ENCODE data around the gene ABHD12.

Gene ABHD12

DNA sequence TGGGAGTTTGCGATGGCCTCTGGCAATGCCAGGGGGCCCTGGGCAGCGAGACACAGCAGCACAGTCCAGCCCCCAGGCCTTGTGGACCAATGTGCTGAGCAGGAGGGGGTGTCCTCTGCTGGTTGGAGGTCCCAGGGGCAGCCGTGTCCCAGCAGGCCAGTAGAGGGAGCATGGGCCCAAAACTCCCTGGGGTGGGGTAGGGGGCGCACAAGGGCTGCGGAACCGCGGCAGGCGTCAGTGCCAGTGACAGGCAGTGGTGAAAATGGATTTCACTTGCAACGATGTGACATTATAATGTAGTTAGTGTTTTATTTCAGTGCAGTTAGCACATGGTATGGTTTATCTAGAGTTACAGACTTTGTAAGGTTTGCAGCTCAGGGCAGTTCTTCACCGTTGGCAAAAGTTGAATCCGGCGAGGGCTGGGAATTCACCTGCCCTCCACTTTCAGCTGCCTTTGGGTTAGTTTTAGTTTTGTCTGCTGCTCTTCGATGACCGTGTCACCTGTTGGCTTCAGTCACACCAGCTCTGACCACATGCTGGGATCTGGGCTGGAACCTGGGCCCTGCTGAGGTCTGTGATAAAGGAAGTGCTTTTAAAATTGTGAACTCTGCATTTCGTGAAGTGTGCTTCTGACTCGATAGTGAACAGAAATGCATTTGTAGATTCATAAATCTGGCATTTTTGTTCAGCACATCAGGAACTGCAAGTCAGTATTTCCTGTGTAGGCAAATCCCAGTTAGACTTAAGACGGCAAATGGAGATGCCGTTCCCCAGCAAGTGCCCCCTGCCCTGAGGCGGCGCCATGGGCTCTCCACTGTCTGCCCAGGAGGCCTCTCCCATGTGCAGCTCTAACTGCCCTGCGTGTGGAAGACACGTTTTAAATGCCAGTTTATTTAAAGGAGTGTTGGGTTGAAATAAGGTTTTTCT, 95.9 kb downstream of the ABHD12 start:
- Histone ChIP-seq H3K79me2 (ENCODE audit: control insufficient read depth, insufficient read depth, low read length, unreplicated experiment) (no peaks in the 10 kb centered on the region), H3K4me3 (ENCODE audit: low read depth, low read length) (no peak overlapping the region), H3K27ac (ENCODE audit: low read depth, low read length) (no peak overlapping the region), H3K27me3 (ENCODE audit: insufficient read depth, low read length) (no peaks in the 10 kb centered on the region), H3K4me1 (ENCODE audit: control insufficient read depth, insufficient read depth, low read length, unreplicated experiment) (peaks cover 17% of the 10 kb centered on the region), H3K36me3 (ENCODE audit: insufficient read depth, low read length) (peaks cover 12% of the 10 kb centered on the region; the same call in 1 of the 2 replicates), H2AFZ (ENCODE audit: low read length, unreplicated experiment) (no peak overlapping the region)

DNA sequence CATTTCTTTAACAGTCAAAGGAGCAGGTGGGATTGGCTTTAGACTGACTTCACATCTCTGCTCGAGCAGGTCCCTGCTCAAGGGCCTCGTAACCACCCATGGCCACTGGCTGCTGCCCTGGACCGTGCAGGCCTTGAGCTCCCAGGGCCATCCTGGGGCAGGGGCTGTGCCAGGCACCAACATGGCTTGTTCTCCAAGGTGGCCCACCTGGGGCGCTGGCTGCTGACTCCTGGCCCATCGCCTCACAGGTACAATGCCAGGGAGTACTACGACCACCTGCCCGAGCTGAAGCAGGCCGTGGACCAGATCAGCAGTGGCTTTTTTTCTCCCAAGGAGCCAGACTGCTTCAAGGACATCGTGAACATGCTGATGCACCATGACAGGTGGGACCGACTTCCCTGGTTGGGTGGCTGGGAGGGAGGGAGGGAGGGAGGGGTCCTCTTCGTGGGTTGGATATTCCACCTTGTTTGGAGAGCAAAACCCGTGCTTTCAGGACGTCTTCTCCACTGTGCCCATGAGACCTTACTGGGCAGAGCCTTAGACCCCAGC, 96.7 kb downstream of the ABHD12 start:
- no peaks in the 10 kb centered on the region for H3K27me3 ChIP-seq (ENCODE audit: insufficient read depth, low read length)
- H3K4me1 ChIP-seq (ENCODE audit: control insufficient read depth, insufficient read depth, low read length, unreplicated experiment) = peaks cover 11% of the 10 kb centered on the region
- H3K36me3 ChIP-seq (ENCODE audit: insufficient read depth, low read length) = peaks cover 17% of the 10 kb centered on the region; the same call in 1 of the 2 replicates
- H3K4me3 ChIP-seq (ENCODE audit: low read depth, low read length) = no peak overlapping the region
- H3K79me2 ChIP-seq (ENCODE audit: control insufficient read depth, insufficient read depth, low read length, unreplicated experiment) = no peaks in the 10 kb centered on the region
- no peak overlapping the region for H3K27ac ChIP-seq (ENCODE audit: low read depth, low read length)
- H2AFZ ChIP-seq (ENCODE audit: low read length, unreplicated experiment) = no peak overlapping the region

GRCh38 chr20:25293507-25293906, 97.1 kb downstream of the ABHD12 start:
- Histone ChIP-seq H2AFZ (ENCODE audit: low read length, unreplicated experiment) (no peak overlapping the region), H3K36me3 (ENCODE audit: insufficient read depth, low read length) (peaks cover 19% of the 10 kb centered on the region; the same call in 1 of the 2 replicates), H3K4me1 (ENCODE audit: control insufficient read depth, insufficient read depth, low read length, unreplicated experiment) (peaks cover 11% of the 10 kb centered on the region), H3K4me3 (ENCODE audit: low read depth, low read length) (no peak overlapping the region), H3K27me3 (ENCODE audit: insufficient read depth, low read length) (no peaks in the 10 kb centered on the region), H3K79me2 (ENCODE audit: control insufficient read depth, insufficient read depth, low read length, unreplicated experiment) (no peaks in the 10 kb centered on the region), H3K27ac (ENCODE audit: low read depth, low read length) (no peak overlapping the region)

GRCh38 chr20:25292176-25292891, 98.3 kb downstream of the ABHD12 start:
- Histone ChIP-seq H3K27me3 (ENCODE audit: insufficient read depth, low read length) (no peaks in the 10 kb centered on the region), H3K4me3 (ENCODE audit: low read depth, low read length) (no peak overlapping the region), H3K79me2 (ENCODE audit: control insufficient read depth, insufficient read depth, low read length, unreplicated experiment) (no peaks in the 10 kb centered on the region), H3K36me3 (ENCODE audit: insufficient read depth, low read length) (peaks cover 16% of the 10 kb centered on the region; the same call in 1 of the 2 replicates), H3K27ac (ENCODE audit: low read depth, low read length) (no peak overlapping the region), H3K4me1 (ENCODE audit: control insufficient read depth, insufficient read depth, low read length, unreplicated experiment) (peaks cover 9% of the 10 kb centered on the region), H2AFZ (ENCODE audit: low read length, unreplicated experiment) (no peak overlapping the region)

DNA sequence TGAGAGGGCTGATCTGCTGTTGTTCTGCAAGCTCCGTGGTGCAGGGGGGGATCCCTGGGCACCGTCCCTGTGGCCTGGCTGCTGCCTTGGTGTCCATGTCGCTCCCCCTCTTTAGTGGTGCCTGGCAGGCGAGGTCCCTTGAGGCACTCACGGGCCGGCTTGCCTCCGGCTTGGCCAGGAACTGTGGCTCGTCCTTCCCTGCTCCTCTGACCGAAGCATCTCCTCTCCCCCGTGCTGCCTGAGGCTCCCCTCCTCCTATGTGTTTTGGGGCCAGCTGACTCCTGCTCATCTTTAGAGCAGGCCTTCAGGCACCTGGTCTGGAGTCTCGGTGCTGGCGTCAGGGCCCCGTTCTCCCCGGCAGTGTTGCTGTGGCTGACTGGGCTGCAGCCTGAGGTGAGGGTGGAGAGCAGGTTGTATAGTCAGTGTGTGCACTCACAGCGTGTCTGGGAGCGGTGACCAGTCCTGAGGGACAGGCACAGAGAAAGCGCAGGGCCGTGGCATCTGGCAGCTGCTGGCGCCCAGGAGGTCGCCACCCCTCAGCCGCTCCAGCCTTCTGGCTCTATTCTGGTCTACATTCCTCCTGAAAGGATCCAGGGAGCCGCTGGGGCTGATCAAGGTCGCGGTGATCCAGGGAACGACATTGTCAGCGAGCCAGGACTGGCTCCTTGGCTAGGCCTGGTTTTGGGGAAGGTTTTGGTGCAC, 99.1 kb downstream of the ABHD12 start:
- H3K27ac ChIP-seq (ENCODE audit: low read depth, low read length) = no peak overlapping the region
- H2AFZ ChIP-seq (ENCODE audit: low read length, unreplicated experiment) = no peak overlapping the region
- H3K4me3 ChIP-seq (ENCODE audit: low read depth, low read length) = no peak overlapping the region
- peaks cover 20% of the 10 kb centered on the region; the same call in 1 of the 2 replicates for H3K36me3 ChIP-seq (ENCODE audit: insufficient read depth, low read length)
- peaks cover 2% of the 10 kb centered on the region for H3K4me1 ChIP-seq (ENCODE audit: control insufficient read depth, insufficient read depth, low read length, unreplicated experiment)
- no peaks in the 10 kb centered on the region for H3K79me2 ChIP-seq (ENCODE audit: control insufficient read depth, insufficient read depth, low read length, unreplicated experiment)
- no peaks in the 10 kb centered on the region for H3K27me3 ChIP-seq (ENCODE audit: insufficient read depth, low read length)

GRCh38 chr20:25290646-25291431, 99.8 kb downstream of the ABHD12 start:
- no peaks in the 10 kb centered on the region for H3K4me1 ChIP-seq (ENCODE audit: control insufficient read depth, insufficient read depth, low read length, unreplicated experiment)
- H3K27ac ChIP-seq (ENCODE audit: low read depth, low read length) = no peak overlapping the region
- no peaks in the 10 kb centered on the region for H3K27me3 ChIP-seq (ENCODE audit: insufficient read depth, low read length)
- no peak overlapping the region for H2AFZ ChIP-seq (ENCODE audit: low read length, unreplicated experiment)
- H3K36me3 ChIP-seq (ENCODE audit: insufficient read depth, low read length) = peaks cover 22% of the 10 kb centered on the region; the same call in 1 of the 2 replicates
- no peaks in the 10 kb centered on the region for H3K79me2 ChIP-seq (ENCODE audit: control insufficient read depth, insufficient read depth, low read length, unreplicated experiment)
- H3K4me3 ChIP-seq (ENCODE audit: low read depth, low read length) = no peak overlapping the region

DNA sequence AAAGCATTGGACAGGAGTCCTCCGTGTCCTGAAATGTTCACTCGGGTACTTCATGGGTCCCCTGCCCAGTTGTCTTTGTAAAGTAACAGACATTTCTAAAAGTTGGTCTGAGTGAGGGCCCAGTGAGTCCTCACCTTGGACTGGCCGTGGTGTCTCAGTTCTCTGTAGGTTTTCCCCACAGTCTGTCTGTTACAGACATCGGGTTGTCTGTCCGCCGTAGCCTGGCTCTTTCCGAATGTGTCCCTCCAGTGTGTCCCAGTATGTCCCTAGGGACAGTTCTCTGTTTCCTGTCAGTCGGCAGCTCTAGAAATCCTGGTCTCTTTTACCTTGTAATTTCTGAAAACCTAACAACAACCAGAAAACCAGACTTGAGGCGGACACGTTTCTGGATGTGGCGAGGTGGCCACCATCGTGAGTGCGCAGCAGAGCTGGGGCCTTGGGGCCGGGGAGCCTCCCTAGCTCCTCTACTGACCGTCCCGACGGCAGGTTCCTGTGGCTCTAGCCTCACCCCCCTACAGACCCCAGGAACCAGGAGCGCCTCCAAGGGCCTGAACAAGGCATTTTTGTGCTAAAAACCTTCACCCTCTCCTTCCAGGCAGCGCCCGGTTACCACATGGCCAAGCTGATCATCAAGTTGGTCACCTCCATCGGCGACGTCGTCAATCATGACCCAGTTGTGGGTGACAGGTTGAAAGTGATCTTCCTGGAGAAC, 100.6 kb downstream of the ABHD12 start:
- H3K27me3 ChIP-seq (ENCODE audit: insufficient read depth, low read length) = no peaks in the 10 kb centered on the region
- H3K4me1 ChIP-seq (ENCODE audit: control insufficient read depth, insufficient read depth, low read length, unreplicated experiment) = no peaks in the 10 kb centered on the region
- H3K4me3 ChIP-seq (ENCODE audit: low read depth, low read length) = no peak overlapping the region
- peaks cover 28% of the 10 kb centered on the region; the same call in 1 of the 2 replicates for H3K36me3 ChIP-seq (ENCODE audit: insufficient read depth, low read length)
- H3K79me2 ChIP-seq (ENCODE audit: control insufficient read depth, insufficient read depth, low read length, unreplicated experiment) = no peaks in the 10 kb centered on the region
- H2AFZ ChIP-seq (ENCODE audit: low read length, unreplicated experiment) = no peak overlapping the region
- no peak overlapping the region for H3K27ac ChIP-seq (ENCODE audit: low read depth, low read length)

DNA sequence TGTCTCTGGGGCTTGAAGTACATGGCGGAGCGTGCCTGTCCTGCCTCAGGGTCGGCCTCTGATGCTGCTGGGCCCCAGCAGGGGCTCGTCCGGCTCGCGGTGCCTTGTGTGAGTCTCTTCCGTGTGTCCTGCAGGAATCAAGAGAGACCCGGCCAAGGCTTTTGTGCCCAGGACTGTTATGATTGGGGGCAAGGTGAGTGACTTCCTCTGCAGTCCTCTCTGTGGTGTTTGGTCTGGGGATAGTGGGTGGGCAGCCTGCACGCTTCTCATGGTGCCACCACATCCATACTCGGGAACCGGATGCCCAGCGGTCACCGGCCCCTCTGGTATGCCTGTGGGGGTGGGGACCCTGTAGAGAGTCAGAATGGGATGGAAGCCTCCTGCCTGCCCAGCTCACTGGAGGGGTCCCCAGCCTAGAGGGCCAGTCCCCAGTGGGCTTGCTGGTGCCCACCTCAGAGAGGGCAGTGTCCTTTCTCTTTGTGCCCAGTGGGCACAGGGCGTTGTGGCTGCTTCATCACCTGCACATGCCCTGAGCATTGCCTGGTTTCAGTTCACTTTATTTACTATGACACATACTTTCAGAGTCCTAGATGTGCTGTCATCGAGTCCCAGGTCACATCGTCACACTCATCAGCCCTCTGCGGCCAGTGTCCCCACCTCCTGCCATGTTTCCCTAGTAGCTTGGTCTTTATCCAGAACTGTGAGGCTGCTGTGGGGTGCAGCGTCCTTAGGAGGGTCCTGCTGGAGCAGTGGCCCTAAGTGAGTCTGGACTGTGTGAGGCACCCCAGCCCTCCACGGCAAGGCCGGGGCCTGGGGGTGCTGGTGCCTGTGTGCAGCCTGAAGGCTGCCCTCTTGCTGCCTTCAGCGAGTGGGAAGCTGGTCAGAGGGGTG, 102.1 kb downstream of the ABHD12 start:
- no peaks in the 10 kb centered on the region for H3K79me2 ChIP-seq (ENCODE audit: control insufficient read depth, insufficient read depth, low read length, unreplicated experiment)
- H3K27ac ChIP-seq (ENCODE audit: low read depth, low read length) = no peak overlapping the region
- no peaks in the 10 kb centered on the region for H3K4me1 ChIP-seq (ENCODE audit: control insufficient read depth, insufficient read depth, low read length, unreplicated experiment)
- H3K27me3 ChIP-seq (ENCODE audit: insufficient read depth, low read length) = no peaks in the 10 kb centered on the region
- H3K4me3 ChIP-seq (ENCODE audit: low read depth, low read length) = no peak overlapping the region
- peaks cover 33% of the 10 kb centered on the region; the same call in 1 of the 2 replicates for H3K36me3 ChIP-seq (ENCODE audit: insufficient read depth, low read length)
- H2AFZ ChIP-seq (ENCODE audit: low read length, unreplicated experiment) = no peak overlapping the region

Data from ACC112 (cell line).